NT2/D1 (cell line): Measurements from ENCODE around the gene ADARB2.

Experiments used
- SUZ12 ChIP-seq: IDR thresholded peaks from 2 replicates; pipeline ENCODE4 v1.6.1; 2011; ENCODE audit not compliant: insufficient read length, insufficient read depth; ENCODE audit errors: extremely low read depth
- YY1 ChIP-seq: IDR thresholded peaks from 2 replicates; pipeline ENCODE4 v1.6.1; 2011; ENCODE audit not compliant: insufficient read length, insufficient read depth
- ZNF274 ChIP-seq: IDR thresholded peaks from 2 replicates; pipeline ENCODE4 v1.6.1; 2011; ENCODE audit warnings: mild to moderate bottlenecking, low read depth, low read length

GRCh38 chr10:1179346-1180070 is 557.8 kb downstream of the ADARB2 start:
- no peak for TF ChIP-seq ZNF274
- no peak for TF ChIP-seq SUZ12
- no peak for TF ChIP-seq YY1
